ENCODE measurements around the gene SEL1L2.

The SEL1L2 gene

GRCh38 chr20:13813910-13814309 is 176.5 kb downstream of the SEL1L2 start:
- Histone ChIP-seq H2AFZ (ENCODE audit: low read length) (no peak overlapping the region), H3K27me3 (replicated peaks; ENCODE audit: insufficient read depth, low read length) (no peaks in the 10 kb centered on the region), H3K27ac (ENCODE audit: low read length) (no peak overlapping the region), H3K79me2 (ENCODE audit: low read length) (no peaks in the 10 kb centered on the region), H3K4me1 (ENCODE audit: low read length) (no peaks in the 10 kb centered on the region), H3F3A (ENCODE audit: insufficient read depth, low read length) (peaks cover 9% of the 10 kb centered on the region; the same call in 1 of the 2 replicates), H3K4me2 (ENCODE audit: low read depth, low read length) (no peak overlapping the region), H3K4me3 (ENCODE audit: low read length) (no peak overlapping the region), H4K20me1 (ENCODE audit: insufficient read depth, low read length) (no peaks in the 10 kb centered on the region), H3K36me3 (replicated peaks; ENCODE audit: insufficient read depth, low read length) (peaks cover 10% of the 10 kb centered on the region; the same call in 1 of the 2 replicates), H3K9ac (ENCODE audit: low read length) (no peak overlapping the region), H3K9me2 (replicated peaks; ENCODE audit: insufficient read depth, low read length) (no peaks in the 10 kb centered on the region), H3K9me3 (replicated peaks; ENCODE audit: insufficient read depth, low read length) (no peaks in the 10 kb centered on the region)
- DNase-seq, result no peak
- TF ChIP-seq EZH2 (optimal IDR thresholded peaks at IDR 0.05; ENCODE audit: low read depth, low read length), result no peak
- TF ChIP-seq EZH2phosphoT487 (IDR thresholded peaks at IDR 0.05; ENCODE audit: low read length), result no peak
- TF ChIP-seq CTCF (IDR thresholded peaks at IDR 0.05; ENCODE audit: low read length), result no peak

- H3K27me3 ChIP-seq (replicated peaks; ENCODE audit: insufficient read depth, low read length), result no peaks in the 10 kb centered on the region
- H3K9ac ChIP-seq (ENCODE audit: low read length), result no peak overlapping the region
- 0 out of 2 replicates have a peak, but pooled peaks cover 4% of the 10 kb centered on the region for H3F3A ChIP-seq (ENCODE audit: insufficient read depth, low read length)
- no peak overlapping the region for H2AFZ ChIP-seq (ENCODE audit: low read length)
- no peaks in the 10 kb centered on the region for H3K9me2 ChIP-seq (replicated peaks; ENCODE audit: insufficient read depth, low read length)
- DNase-seq, result no peak
- TF ChIP-seq EZH2 (optimal IDR thresholded peaks at IDR 0.05; ENCODE audit: low read depth, low read length), result no peak
- no peak for TF ChIP-seq CTCF (IDR thresholded peaks at IDR 0.05; ENCODE audit: low read length)
- no peak for TF ChIP-seq EZH2phosphoT487 (IDR thresholded peaks at IDR 0.05; ENCODE audit: low read length)
- H3K36me3 ChIP-seq (replicated peaks; ENCODE audit: insufficient read depth, low read length), result peaks cover 7% of the 10 kb centered on the region; the same call in 1 of the 2 replicates
- H4K20me1 ChIP-seq (ENCODE audit: insufficient read depth, low read length), result no peaks in the 10 kb centered on the region
- H3K4me3 ChIP-seq (ENCODE audit: low read length), result no peak overlapping the region
- no peaks in the 10 kb centered on the region for H3K79me2 ChIP-seq (ENCODE audit: low read length)
- H3K27ac ChIP-seq (ENCODE audit: low read length), result no peak overlapping the region
- H3K9me3 ChIP-seq (replicated peaks; ENCODE audit: insufficient read depth, low read length), result no peaks in the 10 kb centered on the region
- H3K4me1 ChIP-seq (ENCODE audit: low read length), result no peaks in the 10 kb centered on the region
- H3K4me2 ChIP-seq (ENCODE audit: low read depth, low read length), result no peak overlapping the region
These were observed 180.0 kb downstream of the SEL1L2 start for GRCh38 chr20:13810446-13810845.

DNA sequence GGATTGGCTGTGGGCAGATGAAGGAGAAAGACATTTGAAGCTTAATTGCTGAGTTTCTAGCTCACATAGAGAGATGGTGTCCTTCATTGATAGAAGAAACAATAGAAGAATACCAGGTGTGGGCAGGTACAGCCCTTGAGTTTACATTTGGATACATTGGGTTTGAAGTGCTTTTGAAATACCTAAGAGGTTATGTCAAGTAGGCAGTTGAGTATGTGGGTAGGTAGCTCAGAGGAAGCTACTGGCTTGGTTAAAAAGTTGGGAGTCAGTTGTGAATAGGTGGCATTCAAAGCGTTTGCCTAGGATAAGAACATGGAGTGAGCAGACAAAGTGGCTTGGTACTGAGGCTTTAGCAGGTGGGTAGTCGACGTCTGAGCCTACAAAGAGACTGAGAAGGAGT is 180.6 kb downstream of the SEL1L2 start:
- no peak for DNase-seq
- no peak overlapping the region for H2AFZ ChIP-seq (ENCODE audit: low read length)
- no peak overlapping the region for H3K4me3 ChIP-seq (ENCODE audit: low read length)
- no peaks in the 10 kb centered on the region for H3K79me2 ChIP-seq (ENCODE audit: low read length)
- no peaks in the 10 kb centered on the region for H3F3A ChIP-seq (ENCODE audit: insufficient read depth, low read length)
- TF ChIP-seq EZH2 (optimal IDR thresholded peaks at IDR 0.05; ENCODE audit: low read depth, low read length) (no peak), CTCF (IDR thresholded peaks at IDR 0.05; ENCODE audit: low read length) (no peak), EZH2phosphoT487 (IDR thresholded peaks at IDR 0.05; ENCODE audit: low read length) (no peak)
- H3K27ac ChIP-seq (ENCODE audit: low read length), result no peak overlapping the region
- no peak overlapping the region for H3K9ac ChIP-seq (ENCODE audit: low read length)
- H3K4me1 ChIP-seq (ENCODE audit: low read length), result no peaks in the 10 kb centered on the region
- no peak overlapping the region for H3K4me2 ChIP-seq (ENCODE audit: low read depth, low read length)
- no peaks in the 10 kb centered on the region for H3K27me3 ChIP-seq (replicated peaks; ENCODE audit: insufficient read depth, low read length)
- H3K9me2 ChIP-seq (replicated peaks; ENCODE audit: insufficient read depth, low read length), result no peaks in the 10 kb centered on the region
- no peaks in the 10 kb centered on the region for H3K9me3 ChIP-seq (replicated peaks; ENCODE audit: insufficient read depth, low read length)
- H4K20me1 ChIP-seq (ENCODE audit: insufficient read depth, low read length), result no peaks in the 10 kb centered on the region
- H3K36me3 ChIP-seq (replicated peaks; ENCODE audit: insufficient read depth, low read length), result peaks cover 7% of the 10 kb centered on the region; the same call in 1 of the 2 replicates
